Keratinocyte (primary cell): Measurements from ENCODE around the gene KRTAP2-3.

Experiments used
- EZH2 ChIP-seq: IDR thresholded peaks from one replicate; pipeline ENCODE4 v1.6.1; 2012; ENCODE audit warnings: inconsistent platforms, mild to moderate bottlenecking, low read length, moderate library complexity
- TF ChIP-seq, protein P1 (sequence below), 3 experiments: IDR thresholded peaks in 1 of 3; conservative IDR thresholded peaks in 1 of 3; optimal IDR thresholded peaks in 1 of 3; 2 replicates in 2 of 3; 3 replicates in 1 of 3; pipeline versions ENCODE3 to v1.5.1; 2011; ENCODE audit warnings: low read length in 3 of 3, mild to moderate bottlenecking in 3 of 3, moderate library complexity in 2 of 3, control low read depth in 1 of 3, inconsistent platforms in 1 of 3; ENCODE audit not compliant: insufficient read depth in 2 of 3; ENCODE audit errors: extremely low read depth in 1 of 3

DNA sequence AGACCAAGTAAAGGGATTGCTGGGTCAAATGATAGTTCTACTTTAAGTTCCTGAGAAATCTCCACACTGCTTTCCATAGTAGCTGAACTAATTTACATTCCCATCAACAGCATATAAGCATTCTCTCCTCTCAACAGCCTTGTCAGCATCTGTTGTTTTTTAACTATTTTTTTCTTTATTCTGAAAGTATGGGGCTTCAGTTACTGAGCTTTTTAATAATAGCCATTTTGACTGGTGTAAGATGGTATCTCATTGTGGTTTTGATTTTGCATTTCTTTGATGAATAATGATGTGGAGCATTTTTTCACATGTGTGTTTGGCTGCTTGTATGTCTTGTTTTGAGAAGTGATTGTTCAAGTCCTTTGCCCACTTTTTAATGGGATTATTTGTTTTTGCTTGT, 7.3 kb downstream of the KRTAP2-3 start:
- TF ChIP-seq, protein P1, sequence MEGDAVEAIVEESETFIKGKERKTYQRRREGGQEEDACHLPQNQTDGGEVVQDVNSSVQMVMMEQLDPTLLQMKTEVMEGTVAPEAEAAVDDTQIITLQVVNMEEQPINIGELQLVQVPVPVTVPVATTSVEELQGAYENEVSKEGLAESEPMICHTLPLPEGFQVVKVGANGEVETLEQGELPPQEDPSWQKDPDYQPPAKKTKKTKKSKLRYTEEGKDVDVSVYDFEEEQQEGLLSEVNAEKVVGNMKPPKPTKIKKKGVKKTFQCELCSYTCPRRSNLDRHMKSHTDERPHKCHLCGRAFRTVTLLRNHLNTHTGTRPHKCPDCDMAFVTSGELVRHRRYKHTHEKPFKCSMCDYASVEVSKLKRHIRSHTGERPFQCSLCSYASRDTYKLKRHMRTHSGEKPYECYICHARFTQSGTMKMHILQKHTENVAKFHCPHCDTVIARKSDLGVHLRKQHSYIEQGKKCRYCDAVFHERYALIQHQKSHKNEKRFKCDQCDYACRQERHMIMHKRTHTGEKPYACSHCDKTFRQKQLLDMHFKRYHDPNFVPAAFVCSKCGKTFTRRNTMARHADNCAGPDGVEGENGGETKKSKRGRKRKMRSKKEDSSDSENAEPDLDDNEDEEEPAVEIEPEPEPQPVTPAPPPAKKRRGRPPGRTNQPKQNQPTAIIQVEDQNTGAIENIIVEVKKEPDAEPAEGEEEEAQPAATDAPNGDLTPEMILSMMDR (optimal IDR thresholded peaks at IDR 0.05 in 1 of 3, IDR thresholded peaks at IDR 0.05 in 1 of 3, conservative IDR thresholded peaks at IDR 0.05 in 1 of 3; ENCODE audit: extremely low read depth in 1 of 3, insufficient read depth in 2 of 3, low read length in 3 of 3) = no peak
- TF ChIP-seq EZH2 = no peak
